Astrocyte of the spinal cord (primary cell): ENCODE results near the gene LDHB.
"Not testable (repeated sequence)": the region's sequence is repeated elsewhere in the genome, so short reads cannot be mapped to it uniquely, and the experiment has no call there.

Source experiments
- DNase-seq: peaks from one replicate; pipeline ENCODE4 v3.0.0; 2011; ENCODE audit warnings: low read depth, low spot score
- H3K4me3 ChIP-seq: 2 replicates; pipeline ENCODE4 v1.5.1; 2011; ENCODE audit warnings: low read depth, mild to moderate bottlenecking, low read length, moderate library complexity
- CTCF ChIP-seq: IDR thresholded peaks from 2 replicates; pipeline ENCODE4 v1.5.1; 2012; ENCODE audit warnings: low read depth, mild to moderate bottlenecking, low read length, inconsistent platforms
- in situ Hi-C: cut with HindIII; loops from 2 replicates; pipeline ENCODE4 v1.10.0; 2017; ENCODE audit warnings: low sequenced_read_pairs

Gene LDHB

GRCh38 chr12:21677204-21677603 lies 19.6 kb upstream of the LDHB start:
- no peak for DNase-seq
- H3K4me3 ChIP-seq = no peak overlapping the region
- in situ Hi-C loops = no loop called here
- TF ChIP-seq CTCF = no peak

DNA sequence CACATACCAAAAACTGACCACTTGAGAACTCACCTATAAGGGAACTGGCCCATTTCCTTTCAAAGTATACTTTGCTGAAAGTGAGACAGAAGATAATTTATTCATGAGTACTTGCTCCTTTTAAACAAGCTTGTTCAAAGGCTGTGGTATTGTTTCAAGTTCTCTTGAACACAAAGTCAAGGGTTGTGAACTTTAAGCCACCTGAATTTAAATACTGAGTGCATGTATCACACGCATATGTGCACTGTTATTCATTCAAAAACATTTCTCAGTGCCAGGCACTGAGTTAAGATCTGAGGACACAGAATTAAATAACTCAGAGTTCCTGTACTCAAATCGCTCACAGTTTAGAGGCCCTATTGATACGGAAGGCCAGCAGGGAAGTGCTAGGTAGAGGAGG lies 19.1 kb upstream of the LDHB start:
- DNase-seq = no peak
- H3K4me3 ChIP-seq = no peak overlapping the region
- in situ Hi-C loops = no loop called here
- TF ChIP-seq CTCF = no peak

DNA sequence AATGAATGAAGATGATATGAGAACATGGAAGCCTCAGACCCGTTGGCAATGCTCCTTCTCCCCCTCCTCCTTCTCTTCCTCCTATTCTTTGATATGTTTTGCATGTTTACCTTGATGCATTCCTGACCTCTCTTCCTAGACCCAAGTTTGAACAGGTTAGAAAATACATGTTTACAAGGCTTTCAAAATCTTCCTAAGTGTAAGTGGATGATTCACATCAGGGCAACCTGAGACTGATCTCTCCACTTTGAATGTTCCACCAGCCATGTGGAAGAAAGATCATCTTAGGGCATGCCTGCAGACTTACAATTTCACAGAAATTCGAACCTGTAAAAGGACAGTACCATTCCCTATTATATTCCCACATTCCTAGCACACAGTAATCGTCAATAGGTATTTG lies 18.0 kb upstream of the LDHB start:
- no peak for DNase-seq
- in situ Hi-C loops = no loop called here
- H3K4me3 ChIP-seq = no peak overlapping the region
- no peak for TF ChIP-seq CTCF

GRCh38 chr12:21675096-21675495 lies 17.5 kb upstream of the LDHB start:
- no peak for TF ChIP-seq CTCF
- DNase-seq = no peak
- H3K4me3 ChIP-seq = no peak overlapping the region
- in situ Hi-C loops = no loop called here

DNA sequence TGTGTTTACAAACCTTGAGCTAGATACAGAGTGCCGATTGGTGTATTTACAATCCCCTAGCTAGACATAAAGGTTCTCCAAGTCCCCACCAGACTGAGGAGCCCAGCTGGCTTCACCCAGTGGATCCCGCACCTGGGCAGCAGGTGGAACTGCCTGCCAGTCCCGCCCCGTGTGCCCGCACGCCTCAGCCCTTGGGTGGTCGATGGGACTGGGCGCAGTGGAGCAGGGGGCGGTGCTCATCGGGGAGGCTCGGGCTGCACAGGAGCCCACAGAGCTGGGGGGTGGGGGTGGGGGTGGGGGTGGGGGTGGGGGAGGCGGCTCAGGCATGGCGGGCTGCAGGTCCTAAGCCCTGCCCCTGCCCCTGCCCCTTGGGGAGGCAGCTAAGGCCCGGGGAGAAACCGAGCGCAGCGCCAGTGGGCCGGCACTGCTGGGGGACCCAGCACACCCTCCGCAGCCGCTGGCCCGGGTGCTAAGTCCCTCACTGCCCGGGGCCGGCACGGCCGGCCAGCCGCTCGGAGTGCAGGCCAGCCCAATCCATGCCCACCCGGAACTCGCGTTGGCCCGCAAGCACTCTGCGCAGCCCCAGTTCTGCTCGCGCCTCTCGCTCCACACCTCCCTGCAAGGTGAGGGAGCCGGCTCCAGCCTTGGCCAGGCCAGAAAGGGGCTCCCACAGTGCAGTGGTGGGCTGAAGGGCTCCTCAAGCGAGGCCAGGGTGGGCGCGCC lies 16.3 kb upstream of the LDHB start:
- H3K4me3 ChIP-seq, DNase-seq, in situ Hi-C loops: not testable (repeated sequence)

GRCh38 chr12:21672146-21672545 lies 14.5 kb upstream of the LDHB start:
- in situ Hi-C loops = no loop called here
- no peak for DNase-seq
- TF ChIP-seq CTCF = no peak
- no peak overlapping the region for H3K4me3 ChIP-seq

- DNase-seq = no peak
- TF ChIP-seq CTCF = no peak
- H3K4me3 ChIP-seq = no peak overlapping the region
- in situ Hi-C loops = no loop called here
These were observed 9.1 kb upstream of the LDHB start for GRCh38 chr12:21666722-21667121.
